IMR-90 (cell line): ENCODE data around the gene STEAP3. TPM values are rescaled to one million over a fixed set of nuclear protein-coding genes. Genes with fewer than 3 reads are reported as not detected.

Experiments
- ATAC-seq: fragments of 200-7000 bp; cut with Tn5 transposase; 2 replicates; pipeline ENCODE4 v1.9.1; 2020; ENCODE audit warnings: low read depth, mild to moderate bottlenecking, moderate library complexity
- BruUV-seq: library from RNA; stranded (reverse); fragments of 400-500 nt; replicated peaks from 2 replicates; lab custom pipeline; 2021; lab: Mats Ljungman, UMichigan
- CTCF ChIA-PET: fragments of 300-600 bp; formaldehyde crosslinking; extraction: SDS; loops from one replicate; lab custom pipeline; 2021; ENCODE audit warnings: antibody characterized with exemption; lab: Yijun Ruan, JAX
- POLR2A ChIA-PET: fragments of 300-600 bp; sonication (Branson Sonifier 250); formaldehyde crosslinking; loops from one replicate; lab custom pipeline; 2022; ENCODE audit warnings: antibody characterized with exemption; ENCODE audit not compliant: unreplicated experiment; lab: Charles Lee
- DNase-seq: peaks from one replicate; pipeline ENCODE4 v3.0.0; 2013
- H2AFZ ChIP-seq: replicated peaks from 2 replicates; pipeline ENCODE3; 2013; ENCODE audit warnings: low read length, mild to moderate bottlenecking; ENCODE audit not compliant: poor library complexity
- H2AK5ac ChIP-seq: 2 replicates; pipeline ENCODE4 v1.6.1; 2013; ENCODE audit warnings: low read depth, low read length, inconsistent platforms
- H2AK9ac ChIP-seq: replicated peaks from 2 replicates; pipeline ENCODE3; 2013; ENCODE audit warnings: mild to moderate bottlenecking, low read depth, low read length, moderate library complexity; ENCODE audit not compliant: poor library complexity
- H2BK120ac ChIP-seq: 2 replicates; pipeline ENCODE4 v1.6.1; 2013; ENCODE audit warnings: low read depth, low read length, inconsistent platforms
- H2BK15ac ChIP-seq: 3 replicates; pipeline ENCODE4 v1.6.1; 2013; ENCODE audit warnings: low read depth, low read length, inconsistent platforms
- H2BK20ac ChIP-seq: 2 replicates; pipeline ENCODE4 v1.6.1; 2013; ENCODE audit warnings: low read depth, mild to moderate bottlenecking, inconsistent platforms, low read length, moderate library complexity
- H2BK5ac ChIP-seq: 2 replicates; pipeline ENCODE4 v1.6.1; 2013; ENCODE audit warnings: mild to moderate bottlenecking, low read depth, low read length, inconsistent platforms; ENCODE audit not compliant: poor library complexity, severe bottlenecking
- H3K14ac ChIP-seq: replicated peaks from 2 replicates; pipeline ENCODE4 v1.6.1; 2013; ENCODE audit warnings: low read depth, low read length, inconsistent platforms
- H3K18ac ChIP-seq: 2 replicates; pipeline ENCODE4 v1.6.1; 2013; ENCODE audit warnings: low read depth, low read length, control low read depth
- H3K23ac ChIP-seq: 2 replicates; pipeline ENCODE4 v1.6.1; 2013; ENCODE audit warnings: low read depth, low read length, inconsistent platforms
- H3K27ac ChIP-seq: 2 replicates; pipeline ENCODE4 v1.5.1; 2013; ENCODE audit warnings: mild to moderate bottlenecking, control low read depth, low read length; ENCODE audit not compliant: insufficient read depth
- H3K27me3 ChIP-seq: 2 replicates; pipeline ENCODE4 v1.6.1; 2013; ENCODE audit warnings: low read length; ENCODE audit not compliant: control insufficient read depth, insufficient read depth
- H3K36me3 ChIP-seq: 2 replicates; pipeline ENCODE4 v1.6.1; 2013; ENCODE audit warnings: low read length, mixed read lengths; ENCODE audit not compliant: control insufficient read depth, insufficient read depth
- H3K4ac ChIP-seq: 2 replicates; pipeline ENCODE4 v1.6.1; 2013; ENCODE audit warnings: low read depth, low read length, inconsistent platforms
- H3K4me1 ChIP-seq: 2 replicates; pipeline ENCODE4 v1.6.1; 2013; ENCODE audit warnings: low read length, mixed read lengths; ENCODE audit not compliant: control insufficient read depth, insufficient read depth
- H3K4me2 ChIP-seq: 2 replicates; pipeline ENCODE4 v1.6.1; 2013; ENCODE audit warnings: low read depth, mild to moderate bottlenecking, control low read depth, low read length, moderate library complexity
- H3K4me3 ChIP-seq: 2 replicates; pipeline ENCODE4 v1.5.1; 2013; ENCODE audit warnings: low read depth, mild to moderate bottlenecking, control low read depth, low read length, moderate library complexity; ENCODE audit not compliant: insufficient read depth
- H3K56ac ChIP-seq: 2 replicates; pipeline ENCODE4 v1.6.1; 2013; ENCODE audit warnings: low read length, inconsistent platforms; ENCODE audit not compliant: insufficient read depth; ENCODE audit errors: extremely low read depth
- H3K79me1 ChIP-seq, 2 experiments: 2 replicates each; pipeline ENCODE4 v1.6.1; 2013; ENCODE audit warnings: low read length in 2 of 2, inconsistent platforms in 1 of 2, low read depth in 1 of 2
- H3K9ac ChIP-seq: 2 replicates; pipeline ENCODE4 v1.6.1; 2013; ENCODE audit warnings: low read depth, low read length, control low read depth
- H3K9me1 ChIP-seq: 2 replicates; pipeline ENCODE4 v1.6.1; 2013; ENCODE audit warnings: low read length, inconsistent platforms; ENCODE audit not compliant: insufficient read depth
- H3K9me3 ChIP-seq: 2 replicates; pipeline ENCODE4 v1.6.1; 2013; ENCODE audit warnings: low read length; ENCODE audit not compliant: control insufficient read depth, insufficient read depth
- H4K20me1 ChIP-seq: 2 replicates; pipeline ENCODE4 v1.6.1; 2013; ENCODE audit warnings: low read length, inconsistent platforms; ENCODE audit not compliant: insufficient read depth
- H4K5ac ChIP-seq: 2 replicates; pipeline ENCODE4 v1.6.1; 2013; ENCODE audit warnings: mild to moderate bottlenecking, low read depth, low read length, control low read depth
- H4K8ac ChIP-seq, 2 experiments: 2 replicates each; pipeline ENCODE4 v1.6.1; 2013; ENCODE audit warnings: low read depth in 2 of 2, low read length in 2 of 2, control low read depth in 1 of 2, inconsistent platforms in 1 of 2
- H4K91ac ChIP-seq: 2 replicates; pipeline ENCODE4 v1.6.1; 2013; ENCODE audit warnings: low read depth, low read length, inconsistent platforms; ENCODE audit not compliant: insufficient read depth
- BHLHE40 ChIP-seq: fragments of 150-350 bp; IDR thresholded peaks from 2 replicates; pipeline ENCODE4 v1.6.1; 2016; ENCODE audit warnings: mild to moderate bottlenecking, low read depth, low read length
- CEBPB ChIP-seq: IDR thresholded peaks from 2 replicates; pipeline ENCODE4 v1.6.1; 2012; ENCODE audit warnings: low read depth, low read length, improper control_type of control experiment
- CHD1 ChIP-seq: IDR thresholded peaks from 2 replicates; pipeline ENCODE4 v1.6.1; 2012; ENCODE audit warnings: low read depth, low read length, improper control_type of control experiment
- CTCF ChIP-seq: conservative IDR thresholded peaks from 2 replicates; pipeline ENCODE4 v1.5.1; 2012; ENCODE audit warnings: mild to moderate bottlenecking, low read depth, low read length, improper control_type of control experiment
- ELK1 ChIP-seq: fragments of 150-350 bp; IDR thresholded peaks from 2 replicates; pipeline ENCODE4 v1.6.1; 2016; ENCODE audit warnings: low read depth, mild to moderate bottlenecking, low read length, moderate library complexity, borderline replicate concordance
- FOS ChIP-seq: fragments of 150-350 bp; IDR thresholded peaks from 2 replicates; pipeline ENCODE4 v1.6.1; 2016; ENCODE audit warnings: low read depth, low read length
- MAFK ChIP-seq: IDR thresholded peaks from 2 replicates; pipeline ENCODE4 v1.6.1; 2012; ENCODE audit warnings: low read depth, low read length, improper control_type of control experiment
- MAZ ChIP-seq: IDR thresholded peaks from 2 replicates; pipeline ENCODE4 v1.6.1; 2012; ENCODE audit warnings: low read depth, mild to moderate bottlenecking, low read length, improper control_type of control experiment, moderate library complexity, borderline replicate concordance
- MXI1 ChIP-seq: IDR thresholded peaks from 2 replicates; pipeline ENCODE4 v1.6.1; 2012; ENCODE audit warnings: low read depth, mild to moderate bottlenecking, low read length, moderate library complexity, borderline replicate concordance
- NFE2L2 ChIP-seq: fragments of 150-350 bp; IDR thresholded peaks from 2 replicates; pipeline ENCODE4 v1.6.1; 2016; ENCODE audit warnings: low read depth, mild to moderate bottlenecking, low read length
- POLR2A ChIP-seq: IDR thresholded peaks from 2 replicates; pipeline ENCODE4 v1.6.1; 2012; ENCODE audit warnings: mild to moderate bottlenecking, low read depth, low read length
- RAD21 ChIP-seq: IDR thresholded peaks from 2 replicates; pipeline ENCODE4 v1.6.1; 2012; ENCODE audit warnings: low read length, improper control_type of control experiment
- RCOR1 ChIP-seq: IDR thresholded peaks from 2 replicates; pipeline ENCODE4 v1.6.1; 2012; ENCODE audit warnings: mild to moderate bottlenecking, low read length, improper control_type of control experiment; ENCODE audit not compliant: insufficient replicate concordance
- RFX5 ChIP-seq: IDR thresholded peaks from 2 replicates; pipeline ENCODE4 v1.8.0; 2012; ENCODE audit warnings: low read depth, mild to moderate bottlenecking, low read length, moderate library complexity
- SMC3 ChIP-seq: fragments of 150-350 bp; IDR thresholded peaks from 2 replicates; pipeline ENCODE4 v1.6.1; 2016; ENCODE audit warnings: low read depth, mild to moderate bottlenecking, antibody characterized with exemption, low read length, moderate library complexity
- USF2 ChIP-seq: fragments of 150-350 bp; IDR thresholded peaks from 2 replicates; pipeline ENCODE4 v1.6.1; 2017; ENCODE audit warnings: mild to moderate bottlenecking, antibody characterized with exemption, low read length, low read depth
- WGBS, 2 experiments: methylation state at CpG; one replicate each; pipeline versions ENCODE4 v1.1.5 to v1.1.7; 2013; ENCODE audit warnings: missing lambda C conversion rate in 2 of 2; ENCODE audit not compliant: insufficient read length in 1 of 2; ENCODE audit errors: extremely low coverage in 2 of 2; 5-methylcytosine and 5-hydroxymethylcytosine counted together
- dilution Hi-C: fragments of 300-500 bp; cut with HindIII; formaldehyde crosslinking; loops from one replicate; pipeline ENCODE4 v1.14.3; 2018; ENCODE audit warnings: low sequenced_read_pairs; ENCODE audit not compliant: unreplicated experiment
- in situ Hi-C: fragments of 300-500 bp; cut with MboI; formaldehyde crosslinking; loops from 3 replicates; pipeline ENCODE4 v1.14.3; 2019; ENCODE audit warnings: low sequenced_read_pairs, inconsistent platforms, mixed read lengths
- intact Hi-C: fragments of 100-400 bp; cut with micrococcal nuclease; formaldehyde crosslinking; loops from 2 replicates; pipeline ENCODE4 v1.10.0; 2022
- polyA plus RNA-seq, 3 experiments: library from polyadenylated mRNA; depleted of rRNA; stranded (reverse); fragments of >200 nt; gene quantifications; 2 replicates each; pipeline ENCODE4 v1.2.3, GENCODE V29; 2012; ENCODE audit warnings: low replicate concordance in 1 of 3
- total RNA-seq: library from RNA; depleted of rRNA; stranded (reverse); fragments of >200 nt; gene quantifications from 2 replicates; pipeline ENCODE4 v1.2.3, GENCODE V29; 2012

Gene STEAP3
- total and polyA plus RNA-seq, 2 of the 4 experiments (the other 2 are of a cell fraction) = 19.4 to 43.9 TPM

GRCh38 chr2:119222213-119222612 is 1.4 kb upstream of the STEAP3 start:
- Histone ChIP-seq H3K18ac (no peak overlapping the region), H3K36me3 (no peaks in the 10 kb centered on the region), H3K4me3 (no peak overlapping the region), H3K9ac (no peak overlapping the region), H3K9me1 (peaks cover 3% of the 10 kb centered on the region; the same call in 1 of the 2 replicates), H2BK20ac (no peak overlapping the region), H3K4me2 (no peak overlapping the region), H3K27me3 (no peaks in the 10 kb centered on the region; the same call in 1 of the 2 replicates), H2BK120ac (no peak overlapping the region), H2BK5ac (no peak overlapping the region), H3K9me3 (no peaks in the 10 kb centered on the region), H3K79me1 (peaks cover 0 to 19% of the 10 kb centered on the region in 2 experiments; a peak in 2 of 4 replicates), H4K91ac (no peak overlapping the region), H4K8ac (no peak overlapping the region), H3K23ac (no peak overlapping the region), H2AK5ac (no peak overlapping the region), H4K20me1 (no peaks in the 10 kb centered on the region), H3K56ac (no peak overlapping the region), H2AK9ac (no peak overlapping the region), H3K27ac (no peak overlapping the region), H4K5ac (no peak overlapping the region), H3K14ac (no peak overlapping the region), H2AFZ (no peak overlapping the region), H2BK15ac (no peak overlapping the region), H3K4me1 (peaks cover 19% of the 10 kb centered on the region), H3K4ac (no peak overlapping the region)
- no TSS peak for BruUV-seq
- no peak for TF ChIP-seq RFX5
- no peak for TF ChIP-seq SMC3
- no peak for TF ChIP-seq CEBPB
- TF ChIP-seq MAFK = no peak
- TF ChIP-seq MAZ = no peak
- no peak for TF ChIP-seq RCOR1
- no peak for TF ChIP-seq MXI1
- no peak for TF ChIP-seq ELK1
- TF ChIP-seq POLR2A = no peak
- TF ChIP-seq BHLHE40 = no peak
- TF ChIP-seq RAD21 = no peak
- TF ChIP-seq NFE2L2 = no peak
- no peak for TF ChIP-seq CHD1
- TF ChIP-seq CTCF = no peak
- TF ChIP-seq FOS = no peak
- TF ChIP-seq USF2 = no peak
- no CpG with 5 or more reads among the region's 2 CpGs for whole genome bisulfite sequencing, 2 experiments
- POLR2A ChIA-PET = no interaction called here
- no peak for ATAC-seq
- intact Hi-C loops = loop anchor here (5.0 kb wide), 1 partner anchor 145 kb away; the partner anchor contains the start of genes C2orf76 and DBI
- CTCF ChIA-PET = no interaction called here
- in situ Hi-C loops = no loop called here
- dilution Hi-C loops = no loop called here
- DNase-seq = no peak
